ENCODE results near the gene OOSP3. TPM values are rescaled to one million over a fixed set of nuclear protein-coding genes. Genes with fewer than 3 reads are reported as not detected.

Gene OOSP3
- total RNA-seq, 1 experiment from 2014 or later, result not detected

- TF ChIP-seq ELF4 (CRISPR knock-in tag; IDR thresholded peaks at IDR 0.05; ENCODE audit: low read depth) (no peak), FOXK1 (CRISPR knock-in tag; IDR thresholded peaks at IDR 0.05) (no peak), ESRRA (CRISPR knock-in tag; IDR thresholded peaks at IDR 0.05; ENCODE audit: borderline replicate concordance) (no peak), HMGA2 (CRISPR knock-in tag; IDR thresholded peaks at IDR 0.05) (no peak), CBFB (CRISPR knock-in tag; IDR thresholded peaks at IDR 0.05; ENCODE audit: low read depth) (no peak), ZNF416 (CRISPR knock-in tag; IDR thresholded peaks at IDR 0.05) (no peak), ZNF396 (CRISPR knock-in tag; IDR thresholded peaks at IDR 0.05; ENCODE audit: borderline replicate concordance) (no peak), ZNF512 (CRISPR knock-in tag; IDR thresholded peaks at IDR 0.05; ENCODE audit: borderline replicate concordance) (no peak), SMAD3 (CRISPR knock-in tag; IDR thresholded peaks at IDR 0.05; ENCODE audit: borderline replicate concordance) (no peak)
These were observed 40.5 kb downstream of the OOSP3 start (continued) for GRCh38 chr11:59918987-59919589.

- H3K9me3 Mint-ChIP-seq, result peaks cover 77% of the 10 kb centered on the region
- POLR2A ChIA-PET, result no interaction called here
- peaks cover 66% of the 10 kb centered on the region for H3K36me3 Mint-ChIP-seq
- TF ChIP-seq OVOL2 (CRISPR knock-in tag; IDR thresholded peaks at IDR 0.05; ENCODE audit: borderline replicate concordance) (no peak), SMAD4 (CRISPR knock-in tag; IDR thresholded peaks at IDR 0.05) (no peak), CREM (CRISPR knock-in tag; IDR thresholded peaks at IDR 0.05) (no peak), ZNF671 (CRISPR knock-in tag; IDR thresholded peaks at IDR 0.05) (no peak), E2F5 (CRISPR knock-in tag; IDR thresholded peaks at IDR 0.05) (no peak), PRDM15 (CRISPR knock-in tag; IDR thresholded peaks at IDR 0.05) (no peak), ZNF138 (CRISPR knock-in tag; conservative IDR thresholded peaks at IDR 0.05) (no peak), ZNF425 (CRISPR knock-in tag; conservative IDR thresholded peaks at IDR 0.05) (no peak)
- ATAC-seq, result no peak
- no peaks in the 10 kb centered on the region for H3K4me1 Mint-ChIP-seq
- CTCF ChIA-PET, result no interaction called here
- H3K4me3 Mint-ChIP-seq, result no peak overlapping the region
- peak; percentile 29 for DNase-seq (ENCODE audit: low spot score)
- H3K27me3 Mint-ChIP-seq (ENCODE audit: low read depth), result 0 out of 2 replicates have a peak, but pooled peaks cover 3% of the 10 kb centered on the region
- no peak overlapping the region for H3K27ac Mint-ChIP-seq
These were observed 45.2 kb downstream of the OOSP3 start for GRCh38 chr11:59923813-59924212.
